GM18511 (cell line): ENCODE measurements around the gene PYCR2.

Source experiments
- ATAC-seq: cut with Tn5 transposase; IDR thresholded peaks from one replicate; pipeline ENCODE4 v1.9.1; 2021; ENCODE audit warnings: mild to moderate bottlenecking, moderate library complexity; ENCODE audit not compliant: unreplicated experiment

The PYCR2 gene

DNA sequence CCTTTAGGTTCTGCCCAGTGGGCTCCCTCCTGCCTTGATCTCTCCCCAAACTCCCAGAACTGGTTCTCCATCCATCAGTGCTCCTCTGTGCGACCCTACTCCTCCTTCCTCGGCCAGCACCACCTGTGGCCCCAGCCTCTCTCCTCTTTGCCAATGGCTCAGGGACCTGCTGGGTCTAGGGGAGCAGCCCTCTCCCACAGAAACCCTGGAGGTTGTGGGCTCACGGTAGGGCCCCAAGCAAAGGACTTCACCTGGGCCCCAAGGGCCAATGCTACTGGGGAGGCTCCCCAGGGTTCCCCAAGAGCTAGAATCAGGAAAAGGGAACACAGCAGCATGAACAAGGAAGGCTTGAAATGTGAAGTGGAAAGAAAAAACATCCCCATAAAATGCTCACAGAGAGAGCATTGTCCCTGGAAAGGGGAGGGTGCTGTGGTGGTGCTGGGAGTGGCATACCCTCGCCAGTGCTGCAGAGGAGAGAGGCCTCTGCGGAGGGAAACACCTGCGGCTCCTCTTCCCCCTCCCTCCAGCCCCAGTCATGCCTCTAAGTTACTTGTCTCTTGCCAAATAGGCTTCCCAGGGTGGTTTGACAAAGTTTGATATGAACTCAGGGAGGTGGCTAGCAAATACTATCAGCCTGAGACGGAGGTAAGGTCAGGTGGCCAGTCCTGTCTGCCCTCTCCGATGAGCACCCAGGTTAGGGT lies 44.4 kb downstream of the PYCR2 start:
- ATAC-seq: no peak

DNA sequence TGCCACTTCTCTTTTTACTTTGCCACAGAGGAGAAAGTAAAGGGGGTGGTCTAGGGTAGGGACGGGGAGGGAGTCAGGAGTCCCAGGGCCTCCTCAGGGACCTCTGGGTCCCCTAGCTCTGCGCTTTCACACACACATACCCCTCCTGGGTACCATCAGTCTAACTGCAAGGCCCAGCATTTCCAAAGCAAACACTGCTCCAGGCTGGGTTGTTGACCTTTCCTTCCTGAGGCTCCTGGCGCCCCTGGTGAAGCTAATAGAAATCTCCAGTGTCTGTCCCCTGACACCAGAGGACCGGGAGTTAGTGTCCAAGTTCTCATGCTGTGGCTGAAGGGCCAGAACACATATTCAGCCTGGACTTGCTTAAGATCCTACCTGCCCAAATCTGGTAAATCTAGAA lies 45.8 kb downstream of the PYCR2 start:
- no peak for ATAC-seq

- ATAC-seq: no peak
These were observed 46.5 kb downstream of the PYCR2 start for GRCh38 chr1:225877580-225877979.

DNA sequence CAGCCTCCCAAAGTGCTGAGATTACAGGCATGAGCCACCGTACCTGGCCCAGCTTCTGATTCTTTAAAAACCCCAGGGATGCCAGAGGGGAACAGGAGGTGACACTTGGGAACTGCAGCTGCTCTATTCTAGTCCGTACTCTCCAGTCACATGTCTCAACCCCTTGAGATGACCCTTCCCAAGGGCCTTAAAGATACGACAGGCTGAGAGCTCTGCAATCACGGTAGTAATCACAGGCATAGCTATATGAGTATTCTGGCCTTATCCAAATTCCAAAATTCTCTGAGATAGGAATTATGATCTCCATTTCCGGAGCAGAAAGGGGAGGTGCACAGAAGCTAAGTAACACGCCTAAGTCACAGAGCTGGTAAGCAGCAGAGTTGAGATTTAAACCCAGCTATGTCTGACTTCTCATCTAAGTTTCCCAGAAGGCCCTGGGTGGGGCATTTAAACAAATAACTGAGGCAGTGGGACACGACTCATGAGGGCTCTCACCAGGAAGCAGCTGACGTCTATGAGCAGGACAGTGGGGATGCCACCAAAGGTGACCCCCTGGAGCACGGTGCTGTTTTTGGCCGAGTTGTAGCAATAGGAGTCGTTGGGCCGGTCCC lies 47.0 kb downstream of the PYCR2 start:
- no peak for ATAC-seq

GRCh38 chr1:225875044-225875815 lies 48.8 kb downstream of the PYCR2 start:
- no peak for ATAC-seq

DNA sequence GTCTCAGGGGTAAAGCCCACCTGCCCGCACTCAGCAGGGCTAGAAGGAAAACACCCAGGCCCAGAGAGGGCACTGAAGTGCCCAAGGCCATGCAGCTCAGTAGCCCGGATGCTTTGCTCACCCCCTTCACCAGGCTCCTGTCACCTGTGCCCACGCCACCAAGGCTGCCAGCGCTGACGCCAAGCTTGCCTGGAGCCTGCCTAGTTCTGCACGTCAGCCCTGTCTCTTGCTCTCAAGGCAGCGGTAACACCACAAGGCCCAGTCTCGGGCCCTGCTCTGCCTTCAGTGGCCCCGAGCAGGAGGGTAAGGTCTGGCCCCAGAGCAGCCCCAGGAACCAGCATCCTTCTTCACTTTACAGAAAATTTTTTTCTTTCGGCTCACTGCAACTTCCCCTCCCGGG lies 49.6 kb downstream of the PYCR2 start:
- no peak for ATAC-seq

DNA sequence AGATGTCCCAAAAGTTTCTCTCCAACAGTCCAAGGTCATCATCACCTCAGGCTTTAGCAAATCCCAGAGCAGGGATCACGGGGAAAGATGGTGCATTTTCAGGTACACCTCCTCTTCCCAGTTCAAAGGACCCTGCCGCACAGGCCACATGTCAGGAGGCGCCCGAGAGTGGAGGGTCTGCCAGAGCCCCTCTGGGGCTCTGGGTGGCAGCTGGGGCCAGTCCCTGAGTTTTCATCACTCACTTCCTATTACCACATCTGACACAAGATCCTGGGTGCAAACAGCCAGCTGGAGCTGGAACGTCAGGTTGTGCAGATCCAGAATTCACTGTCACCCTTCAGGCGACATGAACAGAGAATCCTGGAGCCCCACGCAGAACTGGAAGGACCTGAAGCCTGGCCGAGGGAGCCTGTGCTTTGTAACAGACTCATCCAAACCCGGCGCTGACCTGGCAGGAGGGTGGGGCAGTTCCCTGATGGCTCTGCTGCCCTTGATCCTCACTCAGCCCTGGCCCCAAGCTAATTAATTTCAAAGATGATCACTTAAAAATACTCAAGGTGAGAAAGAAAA lies 50.7 kb downstream of the PYCR2 start:
- no peak for ATAC-seq

DNA sequence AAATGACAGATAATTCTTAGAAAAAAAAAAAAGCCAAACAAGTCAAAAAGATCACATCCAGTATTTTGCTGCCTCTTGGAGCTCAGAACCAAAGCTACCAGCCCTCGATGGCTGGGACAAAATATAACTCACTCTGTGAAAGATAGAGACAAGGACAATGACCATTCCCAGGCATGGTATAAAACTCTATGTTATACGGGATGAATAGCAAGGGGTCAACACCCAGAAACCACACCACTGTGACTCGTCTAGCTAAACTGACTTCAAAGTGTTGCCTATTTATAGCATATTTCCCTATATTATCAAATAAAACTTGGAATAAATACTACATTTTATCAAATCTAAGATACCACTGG lies 52.0 kb downstream of the PYCR2 start:
- no peak for ATAC-seq

- ATAC-seq: no peak
These were observed 52.5 kb downstream of the PYCR2 start for GRCh38 chr1:225871359-225872074.

DNA sequence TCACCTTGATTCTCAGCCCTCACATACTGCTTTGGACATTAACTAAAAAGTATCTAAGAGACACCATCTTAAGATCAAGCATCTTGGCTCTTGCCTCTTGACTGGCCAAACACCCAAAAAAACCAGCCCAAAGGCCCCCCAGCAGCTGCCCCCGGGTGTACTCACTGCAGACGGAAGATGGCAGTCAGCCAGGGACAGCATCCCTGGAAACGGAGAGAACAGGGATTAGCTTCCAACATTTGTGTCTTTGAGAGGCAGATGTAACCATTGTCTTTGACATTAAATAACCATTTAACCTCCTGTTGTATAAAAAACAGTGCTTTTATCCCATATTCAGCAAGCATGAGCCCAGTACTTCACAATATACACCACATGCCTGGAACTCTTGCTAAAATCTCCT lies 53.1 kb downstream of the PYCR2 start:
- ATAC-seq: no peak
